Pancreas (tissue), 10 donors: ENCODE data around the gene LYL1. TPM values are rescaled to one million over a fixed set of nuclear protein-coding genes. Genes with fewer than 3 reads are reported as not detected.

Source experiments
- ATAC-seq, 4 donors: fragments of 200-7000 bp; cut with Tn5 transposase; one replicate each; pipeline versions ENCODE4 v1.8.0 to v1.9.1; 2020; ENCODE audit warnings: mild to moderate bottlenecking in 4 of 4, moderate library complexity in 4 of 4
- DNase-seq, 6 donors: peaks; one replicate each; pipeline ENCODE4 v3.0.0-alpha.2; 2020
- FAIRE-seq: peaks from 2 replicates; lab custom pipeline; 2012; peaks lifted over from hg19 to GRCh38; lab: Jason Lieb, UNC
- H3K27ac ChIP-seq, 4 donors: fragments of 200-600 bp; sonication (generic); 1 replicate in 3 of 4; 2 replicates in 1 of 4; pipeline versions ENCODE4 v1.5.0 to v1.8.0; 2020
- H3K27me3 ChIP-seq, 4 donors: fragments of 200-600 bp; one replicate each; pipeline ENCODE4 v1.8.0; 2021
- H3K36me3 ChIP-seq, 3 donors: fragments of 200-600 bp; sonication (generic) in 1 of 3; one replicate each; pipeline versions ENCODE4 v1.5.0 to v1.8.0; 2020 to 2021
- H3K4me1 ChIP-seq, 3 donors: fragments of 200-600 bp; one replicate each; pipeline ENCODE4 v1.8.0; 2021
- H3K4me3 ChIP-seq, 4 donors: fragments of 200-600 bp; sonication (generic) in 2 of 4; one replicate each; pipeline versions ENCODE4 v1.5.0 to v1.8.0; 2020 to 2021
- H3K9me3 ChIP-seq, 4 donors: fragments of 200-600 bp; one replicate each; pipeline ENCODE4 v1.8.0; 2021
- WGBS, 2 donors: extraction: QIAGEN DNeasy Blood & Tissue Kit; methylation state at CpG; one replicate each; pipeline ENCODE4 v1.1.7; 2013; 5-methylcytosine and 5-hydroxymethylcytosine counted together
- intact Hi-C, 3 donors: fragments of 100-400 bp; cut with DNase I; formaldehyde crosslinking; loops; one replicate each; pipeline versions ENCODE4 v1.11.1 to v1.14.2; 2022
- polyA plus RNA-seq, 2 donors: library from polyadenylated mRNA; stranded (reverse); fragments of 200-250 nt; gene quantifications; one replicate each; pipeline ENCODE4 v1.2.3, GENCODE V29; 2013
- total RNA-seq, 6 donors: library from RNA; stranded (reverse); fragmentation: NEBNext Ultra II Directional in 4 of 6; extraction: Animal tissue kit (Norgen Biotek cat#: 25700) in 4 of 6; gene quantifications; one replicate each; pipeline versions ENCODE4 v1.2.1 to v1.2.4, GENCODE V29; 2021 to 2023
- TF ChIP-seq, protein P1 (sequence below), 4 donors: fragments of 200-600 bp; sonication (generic) in 3 of 4; IDR thresholded peaks; one replicate each; pipeline versions ENCODE4 v1.5.0 to v1.8.0; 2021; ENCODE audit warnings: antibody characterized with exemption in 4 of 4
- donor health status: healthy with polysubstance abuse.
- donor health status: DM: no; HTN: no; CAD: no; lungs with moderate emphysema.
- donor health status: DM: no; HTN: no; CAD: no.
- donor health status: control.
- donor health status: control.
- donor health status: Bipolar disorder and iron deficiency.
- donor health status: DM: yes; HTN: yes; CAD: no.
- donor health status: DM: no; HTN: no; CAD: no.
- donor health status: DM: no; HTN: no; CAD: no.
- donor health status: DM: yes; HTN: yes; CAD: no.

LYL1 gene
- total and polyA plus RNA-seq, 8 donors: 0.51 to 5.5 (median 2.4) TPM

DNA sequence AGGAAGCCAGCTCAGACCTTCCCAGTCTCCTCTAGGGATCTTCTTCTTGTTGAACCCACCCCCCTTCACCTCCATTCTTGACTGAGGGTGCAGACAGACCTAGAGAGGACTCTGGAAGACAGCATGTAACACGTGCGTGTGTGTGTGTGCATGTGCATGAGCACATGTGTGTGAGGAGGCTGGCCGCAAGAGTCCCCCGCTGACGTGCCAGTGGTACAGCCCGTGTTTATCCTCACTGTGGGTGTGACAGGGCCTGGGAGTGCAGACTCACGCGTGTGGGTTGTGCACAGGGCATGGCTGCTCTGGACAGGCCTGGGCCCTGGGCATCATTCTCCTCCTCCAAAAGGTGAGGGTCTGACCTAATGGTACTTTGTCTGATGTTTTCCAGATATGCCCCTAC, 26.3 kb downstream of the LYL1 start:
- Histone ChIP-seq H3K9me3 (no peaks in the 10 kb centered on the region), H3K4me3 (no peak overlapping the region), H3K27me3 (no peaks in the 10 kb centered on the region), H3K36me3 (peaks cover 0 to 7% (median 0%) of the 10 kb centered on the region in 3 donors), H3K4me1 (peaks cover 0 to 3% (median 0%) of the 10 kb centered on the region in 3 donors), H3K27ac (no peak overlapping the region)
- intact Hi-C loops: no loop called here
- WGBS, 2 donors: 88 to 92% methylated on average over 8 of the region's 8 CpGs
- no peak for FAIRE-seq
- TF ChIP-seq, protein P1, sequence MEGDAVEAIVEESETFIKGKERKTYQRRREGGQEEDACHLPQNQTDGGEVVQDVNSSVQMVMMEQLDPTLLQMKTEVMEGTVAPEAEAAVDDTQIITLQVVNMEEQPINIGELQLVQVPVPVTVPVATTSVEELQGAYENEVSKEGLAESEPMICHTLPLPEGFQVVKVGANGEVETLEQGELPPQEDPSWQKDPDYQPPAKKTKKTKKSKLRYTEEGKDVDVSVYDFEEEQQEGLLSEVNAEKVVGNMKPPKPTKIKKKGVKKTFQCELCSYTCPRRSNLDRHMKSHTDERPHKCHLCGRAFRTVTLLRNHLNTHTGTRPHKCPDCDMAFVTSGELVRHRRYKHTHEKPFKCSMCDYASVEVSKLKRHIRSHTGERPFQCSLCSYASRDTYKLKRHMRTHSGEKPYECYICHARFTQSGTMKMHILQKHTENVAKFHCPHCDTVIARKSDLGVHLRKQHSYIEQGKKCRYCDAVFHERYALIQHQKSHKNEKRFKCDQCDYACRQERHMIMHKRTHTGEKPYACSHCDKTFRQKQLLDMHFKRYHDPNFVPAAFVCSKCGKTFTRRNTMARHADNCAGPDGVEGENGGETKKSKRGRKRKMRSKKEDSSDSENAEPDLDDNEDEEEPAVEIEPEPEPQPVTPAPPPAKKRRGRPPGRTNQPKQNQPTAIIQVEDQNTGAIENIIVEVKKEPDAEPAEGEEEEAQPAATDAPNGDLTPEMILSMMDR (IDR thresholded peaks at IDR 0.05): no peak
- no peak for ATAC-seq
- DNase-seq: no peak

DNA sequence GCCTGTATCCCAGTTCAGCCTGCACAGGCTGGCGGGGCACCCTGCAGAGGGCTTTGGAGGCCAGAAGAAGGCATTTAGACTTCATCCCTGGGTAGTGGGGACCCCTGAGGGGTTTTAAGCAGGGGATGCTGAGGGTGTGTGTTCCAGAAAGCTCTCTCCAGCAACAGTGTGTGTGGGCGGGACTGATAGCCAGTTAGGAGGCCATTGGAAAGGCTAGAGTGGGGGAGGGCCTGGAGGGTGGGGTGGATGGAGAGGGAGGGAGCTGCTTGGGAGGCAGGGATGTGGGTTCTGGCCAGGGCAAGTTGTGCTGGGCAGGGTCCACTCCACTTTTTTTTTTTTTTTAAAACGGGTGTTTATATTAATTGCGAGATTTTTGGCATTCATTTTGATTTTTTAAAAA, 28.3 kb downstream of the LYL1 start:
- intact Hi-C loops: no loop called here
- WGBS, 2 donors: 84 to 97% methylated on average over 4 of the region's 4 CpGs
- Histone ChIP-seq H3K27me3 (no peaks in the 10 kb centered on the region), H3K27ac (no peak overlapping the region), H3K4me3 (no peak overlapping the region), H3K36me3 (peaks cover 0 to 7% (median 0%) of the 10 kb centered on the region in 3 donors), H3K4me1 (peaks cover 6 to 13% (median 8%) of the 10 kb centered on the region in 3 donors), H3K9me3 (no peaks in the 10 kb centered on the region)
- TF ChIP-seq, protein P1 (IDR thresholded peaks at IDR 0.05): no peak
- FAIRE-seq (no peak), DNase-seq (no peak), ATAC-seq (no peak)

DNA sequence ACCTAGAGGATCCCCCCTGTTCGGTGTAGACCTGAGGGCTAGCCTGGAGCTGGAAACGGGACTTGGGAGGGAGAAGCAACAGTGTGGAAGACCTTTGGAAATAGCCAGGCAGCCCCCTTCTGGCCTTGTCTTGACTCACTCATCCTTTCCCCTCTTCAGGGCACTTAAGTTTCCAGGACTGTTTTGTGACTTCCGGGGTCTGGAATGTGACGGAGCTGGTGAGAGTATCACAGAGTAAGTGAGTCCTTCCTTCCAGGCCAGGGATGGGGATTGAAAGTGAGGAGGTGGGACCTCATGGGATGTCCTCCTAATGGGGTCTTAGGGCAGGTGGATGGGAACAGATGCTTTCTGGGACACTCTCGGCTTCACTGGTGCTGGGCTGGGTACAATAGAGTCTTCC, 29.4 kb downstream of the LYL1 start:
- TF ChIP-seq, protein P1 (IDR thresholded peaks at IDR 0.05): no peak
- H3K4me3 ChIP-seq: no peak overlapping the region
- peaks cover 14 to 19% (median 14%) of the 10 kb centered on the region in 3 donors for H3K4me1 ChIP-seq
- ATAC-seq: no peak
- no peak for FAIRE-seq
- no peak for DNase-seq
- intact Hi-C loops: no loop called here
- WGBS, 2 donors: 88 to 94% methylated on average over 5 of the region's 5 CpGs
- H3K9me3 ChIP-seq: no peaks in the 10 kb centered on the region
- no peaks in the 10 kb centered on the region for H3K27me3 ChIP-seq
- H3K27ac ChIP-seq: no peak overlapping the region
- peaks cover 0 to 7% (median 0%) of the 10 kb centered on the region in 3 donors for H3K36me3 ChIP-seq

DNA sequence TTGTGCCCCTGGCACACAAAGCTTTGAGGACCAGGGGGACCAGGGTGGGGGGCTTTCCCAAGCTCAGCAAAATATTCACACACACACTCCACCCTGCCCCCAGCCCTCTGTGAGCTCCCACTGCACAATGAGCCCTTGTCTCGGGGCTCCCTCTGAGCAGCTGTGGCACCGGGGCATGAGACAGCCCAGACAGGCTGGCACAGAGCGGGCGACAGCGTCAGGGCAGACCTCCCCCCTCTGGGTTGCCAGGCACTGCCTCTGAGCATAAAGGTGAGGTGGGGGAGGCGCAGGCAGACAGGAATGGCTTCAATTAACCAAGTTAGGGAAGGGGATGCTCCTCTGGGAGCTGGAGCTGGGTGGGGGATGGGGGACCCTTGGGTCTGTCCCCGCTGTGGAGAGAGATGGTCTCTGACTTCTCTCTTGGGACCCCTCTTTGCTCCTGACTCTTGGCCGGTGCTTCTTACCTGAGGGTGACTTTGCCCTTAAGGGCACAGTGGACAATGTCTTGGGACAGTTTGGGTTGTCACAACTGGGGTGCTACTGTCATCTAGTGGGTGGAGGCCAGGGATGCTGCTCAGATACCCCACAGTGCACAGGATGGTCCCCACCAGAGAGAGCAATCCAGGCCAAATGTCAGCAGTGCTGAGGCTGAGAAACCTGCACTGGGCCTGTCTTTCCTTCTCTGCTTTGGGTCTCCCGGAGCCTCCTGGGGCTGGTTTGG, 30.3 kb downstream of the LYL1 start:
- DNase-seq (no peak), ATAC-seq (peak in 3 of 4 donors; percentile 13 to 37 (median 36)), FAIRE-seq (no peak)
- TF ChIP-seq, protein P1 (IDR thresholded peaks at IDR 0.05): no peak
- H3K27me3 ChIP-seq: no peaks in the 10 kb centered on the region
- no peaks in the 10 kb centered on the region for H3K9me3 ChIP-seq
- intact Hi-C loops: no loop called here
- 70 to 84% methylated on average over 9 of the region's 9 CpGs for whole genome bisulfite sequencing, 2 donors
- no peak overlapping the region for H3K27ac ChIP-seq
- H3K4me1 ChIP-seq: peaks cover 14 to 20% (median 14%) of the 10 kb centered on the region in 3 donors
- no peak overlapping the region for H3K4me3 ChIP-seq
- H3K36me3 ChIP-seq: peaks cover 0 to 7% (median 0%) of the 10 kb centered on the region in 3 donors
